ENCODE results near the gene ODAPH.
"Not testable (repeated sequence)": the region's sequence is repeated elsewhere in the genome, so short reads cannot be mapped to it uniquely, and the experiment has no call there.

Gene ODAPH

GRCh38 chr4:75514949-75515612, 40.8 kb upstream of the ODAPH start:
- DNase-seq (ENCODE audit: low spot score) = no peak
- TF ChIP-seq CTCF (IDR thresholded peaks at IDR 0.05; ENCODE audit: extremely low read depth, insufficient read depth, missing control alignments) = no peak
- in situ Hi-C loops (cut with MboI; ENCODE audit: low pct_unique_long_range_greater_than_20kb, low sequenced_read_pairs, unreplicated experiment) = no loop called here

GRCh38 chr4:75516144-75516543, 39.7 kb upstream of the ODAPH start:
- DNase-seq (ENCODE audit: low spot score) = no peak
- in situ Hi-C loops (cut with MboI; ENCODE audit: low pct_unique_long_range_greater_than_20kb, low sequenced_read_pairs, unreplicated experiment) = no loop called here
- TF ChIP-seq CTCF (IDR thresholded peaks at IDR 0.05; ENCODE audit: extremely low read depth, insufficient read depth, missing control alignments) = no peak

- in situ Hi-C loops (cut with MboI; ENCODE audit: low pct_unique_long_range_greater_than_20kb, low sequenced_read_pairs, unreplicated experiment); DNase-seq (ENCODE audit: low spot score): not testable (repeated sequence)
Observed at GRCh38 chr4:75519452-75519851, 36.4 kb upstream of the ODAPH start.

- in situ Hi-C loops (cut with MboI; ENCODE audit: low pct_unique_long_range_greater_than_20kb, low sequenced_read_pairs, unreplicated experiment) = no loop called here
- no peak for TF ChIP-seq CTCF (IDR thresholded peaks at IDR 0.05; ENCODE audit: extremely low read depth, insufficient read depth, missing control alignments)
- DNase-seq (ENCODE audit: low spot score) = no peak
Observed at GRCh38 chr4:75525086-75525485, 30.8 kb upstream of the ODAPH start.

- no peak for DNase-seq (ENCODE audit: low spot score)
- in situ Hi-C loops (cut with MboI; ENCODE audit: low pct_unique_long_range_greater_than_20kb, low sequenced_read_pairs, unreplicated experiment) = no loop called here
- TF ChIP-seq CTCF (IDR thresholded peaks at IDR 0.05; ENCODE audit: extremely low read depth, insufficient read depth, missing control alignments) = no peak
Observed at GRCh38 chr4:75525910-75526309, 30.0 kb upstream of the ODAPH start.

GRCh38 chr4:75527482-75527881, 28.4 kb upstream of the ODAPH start:
- in situ Hi-C loops (cut with MboI; ENCODE audit: low pct_unique_long_range_greater_than_20kb, low sequenced_read_pairs, unreplicated experiment) = no loop called here
- no peak for DNase-seq (ENCODE audit: low spot score)
- no peak for TF ChIP-seq CTCF (IDR thresholded peaks at IDR 0.05; ENCODE audit: extremely low read depth, insufficient read depth, missing control alignments)

GRCh38 chr4:75530556-75531322, 25.1 kb upstream of the ODAPH start:
- in situ Hi-C loops (cut with MboI; ENCODE audit: low pct_unique_long_range_greater_than_20kb, low sequenced_read_pairs, unreplicated experiment) = no loop called here
- DNase-seq (ENCODE audit: low spot score) = no peak
- TF ChIP-seq CTCF (IDR thresholded peaks at IDR 0.05; ENCODE audit: extremely low read depth, insufficient read depth, missing control alignments) = no peak

- DNase-seq (ENCODE audit: low spot score); in situ Hi-C loops (cut with MboI; ENCODE audit: low pct_unique_long_range_greater_than_20kb, low sequenced_read_pairs, unreplicated experiment): not testable (repeated sequence)
Observed at GRCh38 chr4:75531536-75532143, 24.2 kb upstream of the ODAPH start.

- in situ Hi-C loops (cut with MboI; ENCODE audit: low pct_unique_long_range_greater_than_20kb, low sequenced_read_pairs, unreplicated experiment); DNase-seq (ENCODE audit: low spot score): not testable (repeated sequence)
Observed at GRCh38 chr4:75533339-75533887, 22.5 kb upstream of the ODAPH start.

- in situ Hi-C loops (cut with MboI; ENCODE audit: low pct_unique_long_range_greater_than_20kb, low sequenced_read_pairs, unreplicated experiment); DNase-seq (ENCODE audit: low spot score): not testable (repeated sequence)
Observed at GRCh38 chr4:75533926-75534325, 21.9 kb upstream of the ODAPH start.

Data from GM13977 (cell line).